HEK293T (cell line): ENCODE measurements around the gene NFIA.

Experiments
- CTCF ChIA-PET: fragments of 350-600 bp; formaldehyde crosslinking; extraction: SDS; loops from one replicate; lab custom pipeline; 2021; ENCODE audit warnings: antibody characterized with exemption, inconsistent platforms; lab: Yijun Ruan, JAX
- POLR2A ChIA-PET: fragments of 350-600 bp; formaldehyde crosslinking; extraction: SDS; loops from one replicate; lab custom pipeline; 2020; ENCODE audit warnings: antibody characterized with exemption, inconsistent platforms; lab: Yijun Ruan, JAX
- DNase-seq: peaks from one replicate; pipeline ENCODE4 v3.0.0; 2012; ENCODE audit warnings: mixed read lengths; ENCODE audit errors: extremely low spot score
- ARNT ChIP-seq: fragments of 450-650 bp; IDR thresholded peaks from 2 replicates; pipeline ENCODE4 v1.6.1; 2017; ENCODE audit warnings: mild to moderate bottlenecking
- BHLHE40 ChIP-seq: fragments of 450-650 bp; IDR thresholded peaks from 2 replicates; pipeline ENCODE4 v1.6.1; 2016; ENCODE audit warnings: mild to moderate bottlenecking, moderate library complexity, borderline replicate concordance
- CTBP1 ChIP-seq: fragments of 450-650 bp; IDR thresholded peaks from 2 replicates; pipeline ENCODE4 v1.6.1; 2016; ENCODE audit warnings: borderline replicate concordance
- ELF4 ChIP-seq: fragments of 450-650 bp; IDR thresholded peaks from 2 replicates; pipeline ENCODE4 v1.6.1; 2017; ENCODE audit warnings: antibody characterized with exemption
- FOXA1 ChIP-seq: fragments of 450-650 bp; IDR thresholded peaks from 2 replicates; pipeline ENCODE4 v1.6.1; 2016; ENCODE audit warnings: mild to moderate bottlenecking
- FOXK2 ChIP-seq: fragments of 450-650 bp; IDR thresholded peaks from 2 replicates; pipeline ENCODE4 v1.6.1; 2016; ENCODE audit warnings: mild to moderate bottlenecking
- FOXM1 ChIP-seq: fragments of 450-650 bp; IDR thresholded peaks from 2 replicates; pipeline ENCODE4 v1.6.1; 2017; ENCODE audit warnings: mild to moderate bottlenecking, borderline replicate concordance
- HDGF ChIP-seq: fragments of 450-650 bp; IDR thresholded peaks from 2 replicates; pipeline ENCODE4 v1.6.1; 2017; ENCODE audit warnings: antibody characterized with exemption, borderline replicate concordance
- L3MBTL2 ChIP-seq: fragments of 450-650 bp; conservative IDR thresholded peaks from 2 replicates; pipeline ENCODE4 v1.6.1; 2016; ENCODE audit warnings: mild to moderate bottlenecking
- LEF1 ChIP-seq: fragments of 450-650 bp; IDR thresholded peaks from 2 replicates; pipeline ENCODE4 v1.6.1; 2017; ENCODE audit warnings: mild to moderate bottlenecking, borderline replicate concordance
- NFRKB ChIP-seq: fragments of 450-650 bp; IDR thresholded peaks from 2 replicates; pipeline ENCODE4 v1.6.1; 2016; ENCODE audit warnings: mild to moderate bottlenecking, moderate library complexity
- SP1 ChIP-seq: fragments of 450-650 bp; IDR thresholded peaks from 2 replicates; pipeline ENCODE4 v1.6.1; 2017
- SUZ12 ChIP-seq: fragments of 450-650 bp; IDR thresholded peaks from 2 replicates; pipeline ENCODE4 v1.6.1; 2016; ENCODE audit warnings: mild to moderate bottlenecking
- TARDBP ChIP-seq: fragments of 450-650 bp; IDR thresholded peaks from 2 replicates; pipeline ENCODE4 v1.6.1; 2016
- ZNF384 ChIP-seq: fragments of 450-650 bp; IDR thresholded peaks from 2 replicates; pipeline ENCODE4 v1.6.1; 2016
- TF ChIP-seq, protein P1 (sequence below): fragments of 450-650 bp; IDR thresholded peaks from 2 replicates; pipeline ENCODE4 v1.6.1; 2016

The NFIA gene

GRCh38 chr1:61400997-61401396, 318.6 kb downstream of the NFIA start:
- CTCF ChIA-PET, result no interaction called here
- DNase-seq, result no peak
- POLR2A ChIA-PET, result no interaction called here
- TF ChIP-seq SP1 (no peak), FOXM1 (no peak)

GRCh38 chr1:61403679-61404596, 321.6 kb downstream of the NFIA start:
- peak; percentile 46 for DNase-seq
- TF ChIP-seq SUZ12 (no peak), FOXM1 (no peak), LEF1 (no peak), CTBP1 (0 out of 2 replicates have a peak, but pooled peaks have one; percentile 31)
- TF ChIP-seq, protein P1, sequence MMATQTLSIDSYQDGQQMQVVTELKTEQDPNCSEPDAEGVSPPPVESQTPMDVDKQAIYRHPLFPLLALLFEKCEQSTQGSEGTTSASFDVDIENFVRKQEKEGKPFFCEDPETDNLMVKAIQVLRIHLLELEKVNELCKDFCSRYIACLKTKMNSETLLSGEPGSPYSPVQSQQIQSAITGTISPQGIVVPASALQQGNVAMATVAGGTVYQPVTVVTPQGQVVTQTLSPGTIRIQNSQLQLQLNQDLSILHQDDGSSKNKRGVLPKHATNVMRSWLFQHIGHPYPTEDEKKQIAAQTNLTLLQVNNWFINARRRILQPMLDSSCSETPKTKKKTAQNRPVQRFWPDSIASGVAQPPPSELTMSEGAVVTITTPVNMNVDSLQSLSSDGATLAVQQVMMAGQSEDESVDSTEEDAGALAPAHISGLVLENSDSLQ, result peak; percentile 76
- ChIA-PET CTCF (no interaction called here), POLR2A (no interaction called here)

GRCh38 chr1:61404597-61405376, 322.4 kb downstream of the NFIA start:
- TF ChIP-seq FOXA1, result no peak
- TF ChIP-seq TARDBP, result no peak
- no peak for DNase-seq
- ChIA-PET CTCF (no interaction called here), POLR2A (no interaction called here)

GRCh38 chr1:61406467-61406866, 324.1 kb downstream of the NFIA start:
- POLR2A ChIA-PET, result no interaction called here
- CTCF ChIA-PET, result no interaction called here
- DNase-seq, result no peak
- no peak for TF ChIP-seq FOXA1
- no peak for TF ChIP-seq ARNT
- no peak for TF ChIP-seq HDGF
- TF ChIP-seq TARDBP, result no peak
- no peak for TF ChIP-seq ZNF384
- TF ChIP-seq NFRKB, result no peak
- TF ChIP-seq, protein P1, result no peak
- TF ChIP-seq FOXM1, result no peak
- no peak for TF ChIP-seq SUZ12
- no peak for TF ChIP-seq L3MBTL2
- no peak for TF ChIP-seq BHLHE40
- no peak for TF ChIP-seq CTBP1
- TF ChIP-seq FOXK2, result no peak
- no peak for TF ChIP-seq SP1
- TF ChIP-seq LEF1, result no peak

GRCh38 chr1:61412601-61413000, 330.2 kb downstream of the NFIA start:
- TF ChIP-seq ZNF384 (no peak), BHLHE40 (no peak), LEF1 (no peak), L3MBTL2 (no peak)
- ChIA-PET CTCF (no interaction called here), POLR2A (no interaction called here)
- no peak for DNase-seq

- CTCF ChIA-PET, result interaction anchor here (0.6 kb wide), 1 partner anchor 1166 kb away, joined by 4 read pairs; no protein-coding TSS in a partner anchor
- POLR2A ChIA-PET, result no interaction called here
- DNase-seq, result no peak
- TF ChIP-seq BHLHE40 (no peak), ZNF384 (no peak), NFRKB (no peak), CTBP1 (no peak), ELF4 (no peak), FOXM1 (no peak), ARNT (no peak), FOXK2 (no peak), L3MBTL2 (no peak), LEF1 (no peak)
Measured at GRCh38 chr1:61419196-61419595, 336.8 kb downstream of the NFIA start.

DNA sequence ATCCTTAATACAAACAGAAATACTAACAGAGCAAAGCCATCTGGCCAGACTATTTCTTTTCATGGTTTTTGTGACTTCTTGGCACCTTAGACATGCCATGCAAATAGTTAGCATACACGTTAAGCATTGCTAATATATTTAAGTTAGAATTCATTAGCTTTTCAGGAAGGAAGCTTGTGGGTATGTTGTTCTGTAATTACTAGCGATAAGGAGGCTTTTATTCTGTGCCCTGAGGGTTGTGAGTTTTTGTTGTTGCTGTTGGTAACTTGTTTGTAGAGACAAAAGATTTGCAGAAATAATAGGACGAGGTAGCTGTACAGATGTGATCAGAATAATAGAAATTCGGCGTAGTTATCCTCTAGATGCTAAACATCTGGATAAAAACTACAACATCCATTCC, 337.3 kb downstream of the NFIA start:
- ChIA-PET POLR2A (no interaction called here), CTCF (interaction anchor here (0.6 kb wide), 1 partner anchor 1166 kb away, joined by 4 read pairs; no protein-coding TSS in a partner anchor)
- no peak for DNase-seq
- TF ChIP-seq NFRKB (no peak), FOXK2 (no peak), ARNT (no peak), TARDBP (no peak), LEF1 (no peak), L3MBTL2 (no peak), FOXM1 (no peak), HDGF (no peak), SP1 (no peak), CTBP1 (no peak)
- TF ChIP-seq, protein P1, result no peak
